Epithelial cell of proximal tubule (primary cell): ENCODE results near the gene PPARGC1A. TPM values are rescaled to one million over a fixed set of nuclear protein-coding genes. Genes with fewer than 3 reads are reported as not detected.

Experiments
- DNase-seq: peaks from one replicate; pipeline ENCODE4 v3.0.0-alpha.2; 2011; ENCODE audit warnings: low read depth
- H3K4me3 ChIP-seq: 2 replicates; pipeline ENCODE4 v1.5.1; 2011; ENCODE audit warnings: low read depth, mild to moderate bottlenecking, low read length
- CTCF ChIP-seq: conservative IDR thresholded peaks from 2 replicates; pipeline ENCODE4 v1.5.1; 2012; ENCODE audit warnings: low read depth, mild to moderate bottlenecking, low read length
- total RNA-seq: library from RNA; depleted of rRNA; stranded (reverse); fragments of >200 nt; gene quantifications from 2 replicates; pipeline ENCODE4 v1.2.3, GENCODE V29; 2015

PPARGC1A gene
- total RNA-seq, 1 donor from 2014 or later, result 1.4 TPM

- DNase-seq, result no peak
- no peak for TF ChIP-seq CTCF
- H3K4me3 ChIP-seq, result peak overlapping the region; percentile 1
These were observed 6.8 kb downstream of the PPARGC1A start for GRCh38 chr4:23882976-23883531.

GRCh38 chr4:23881674-23882337 lies 8.0 kb downstream of the PPARGC1A start:
- no peak for DNase-seq
- peak; percentile 59 for TF ChIP-seq CTCF
- H3K4me3 ChIP-seq, result no peak overlapping the region

- no peak for DNase-seq
- TF ChIP-seq CTCF, result no peak
- no peak overlapping the region for H3K4me3 ChIP-seq
These were observed 8.8 kb downstream of the PPARGC1A start for GRCh38 chr4:23881052-23881501.

GRCh38 chr4:23878912-23879732 lies 10.7 kb downstream of the PPARGC1A start:
- H3K4me3 ChIP-seq, result no peak overlapping the region
- DNase-seq, result no peak
- no peak for TF ChIP-seq CTCF

GRCh38 chr4:23878246-23878891 lies 11.5 kb downstream of the PPARGC1A start:
- no peak for TF ChIP-seq CTCF
- no peak for DNase-seq
- H3K4me3 ChIP-seq, result no peak overlapping the region

GRCh38 chr4:23877758-23878229 lies 12.1 kb downstream of the PPARGC1A start:
- DNase-seq, result no peak
- H3K4me3 ChIP-seq, result no peak overlapping the region
- TF ChIP-seq CTCF, result no peak
